ENCODE results near the gene EVPL. TPM values are rescaled to one million over a fixed set of nuclear protein-coding genes. Genes with fewer than 3 reads are reported as not detected.

The EVPL gene
- total and polyA plus RNA-seq, 2 of the 13 experiments (the other 11 are each of a cell fraction or from before 2014, with no cell fraction given), result 2.1 to 8.2 TPM

DNA sequence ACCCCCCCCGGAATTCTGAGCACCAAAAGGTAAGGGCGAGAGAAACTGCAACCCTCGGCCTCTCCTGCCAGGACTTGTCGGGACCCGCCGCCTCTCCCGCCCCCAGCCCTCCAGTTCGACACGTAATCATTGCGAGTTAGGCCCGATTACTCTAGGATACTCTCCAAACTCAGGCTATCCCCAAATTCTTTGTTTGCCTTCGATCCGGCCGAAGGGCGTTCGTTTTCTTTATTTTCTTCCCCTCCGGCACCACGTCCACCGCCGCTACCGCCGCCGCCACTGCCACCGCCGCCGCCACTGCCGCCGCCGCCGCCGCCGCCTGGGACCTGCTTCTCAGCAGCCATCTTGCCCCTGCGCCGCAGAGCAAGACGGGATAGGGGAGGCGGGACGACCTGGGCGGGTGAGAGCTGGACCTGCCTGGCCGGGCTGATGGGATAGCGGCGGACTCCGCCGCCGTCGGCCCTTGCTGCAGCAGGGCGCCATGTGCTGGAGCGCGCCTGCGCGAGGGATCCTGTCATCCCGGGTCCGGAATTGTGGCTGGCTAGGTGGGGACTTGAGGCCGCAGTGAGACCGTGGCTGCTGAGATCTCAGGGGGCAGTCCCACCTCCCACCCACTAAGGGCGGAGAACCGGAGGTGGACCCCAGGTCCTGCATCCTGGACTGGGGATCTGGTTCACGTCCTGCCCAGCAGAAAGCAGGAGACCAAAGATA is 45.2 kb upstream of the EVPL start, which contains the start of gene SRP68 (continued):
- TF ChIP-seq CTCF (CRISPR knock-in tag; IDR thresholded peaks at IDR 0.05), result peak; percentile 38
- peak; percentile 92 for TF ChIP-seq IRF2 (CRISPR knock-in tag; IDR thresholded peaks at IDR 0.05)
- TF ChIP-seq ZNF670 (CRISPR knock-in tag; IDR thresholded peaks at IDR 0.05; ENCODE audit: borderline replicate concordance), result peak; percentile 86; the same call in 1 of the 2 replicates
- no peak for TF ChIP-seq ZNF18 (CRISPR knock-in tag; IDR thresholded peaks at IDR 0.05; ENCODE audit: insufficient replicate concordance)
- TF ChIP-seq ZNF775 (CRISPR knock-in tag; IDR thresholded peaks at IDR 0.05; ENCODE audit: borderline replicate concordance), result peak; percentile 14; the same call in 1 of the 2 replicates
- TF ChIP-seq ZC3H4 (CRISPR knock-in tag; IDR thresholded peaks at IDR 0.05; ENCODE audit: borderline replicate concordance), result no peak
- peak; percentile 65; the same call in 1 of the 2 replicates for TF ChIP-seq NR0B2 (CRISPR knock-in tag; IDR thresholded peaks at IDR 0.05)
- no peak; the same call in 1 of the 2 replicates for TF ChIP-seq CBX5 (CRISPR knock-in tag; IDR thresholded peaks at IDR 0.05; ENCODE audit: borderline replicate concordance)
- TF ChIP-seq, protein P1, sequence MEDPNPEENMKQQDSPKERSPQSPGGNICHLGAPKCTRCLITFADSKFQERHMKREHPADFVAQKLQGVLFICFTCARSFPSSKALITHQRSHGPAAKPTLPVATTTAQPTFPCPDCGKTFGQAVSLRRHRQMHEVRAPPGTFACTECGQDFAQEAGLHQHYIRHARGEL (CRISPR knock-in tag; IDR thresholded peaks at IDR 0.05), result no peak; the same call in 1 of the 2 replicates
- peak; percentile 62; the same call in 1 of the 2 replicates for TF ChIP-seq GFI1 (CRISPR knock-in tag; IDR thresholded peaks at IDR 0.05; ENCODE audit: borderline replicate concordance)
- peak; percentile 97 for TF ChIP-seq THAP9 (CRISPR knock-in tag; IDR thresholded peaks at IDR 0.05; ENCODE audit: borderline replicate concordance)
- TF ChIP-seq BCL6 (CRISPR knock-in tag; IDR thresholded peaks at IDR 0.05), result peak; percentile 35; the same call in 1 of the 2 replicates
- no peak for TF ChIP-seq CEBPB (IDR thresholded peaks at IDR 0.05; ENCODE audit: borderline replicate concordance, low read depth, low read length)

Measured in HepG2 (cell line).